Fibroblast of villous mesenchyme (primary cell): ENCODE results near the gene RPL21. TPM values are rescaled to one million over a fixed set of nuclear protein-coding genes. Genes with fewer than 3 reads are reported as not detected.
A peak's percentile ranks its signal among the peaks of the same experiment; 100 is the strongest.
"Not testable (repeated sequence)": the region's sequence is repeated elsewhere in the genome, so short reads cannot be mapped to it uniquely, and the experiment has no call there.

Source experiments
- DNase-seq: peaks from one replicate; pipeline ENCODE4 v3.0.0-alpha.2; 2010; ENCODE audit warnings: low read depth
- H3K4me3 ChIP-seq: 2 replicates; pipeline ENCODE4 v1.5.1; 2011; ENCODE audit warnings: low read depth, mild to moderate bottlenecking, low read length
- CTCF ChIP-seq: IDR thresholded peaks from 2 replicates; pipeline ENCODE4 v1.5.1; 2012; ENCODE audit warnings: low read depth, mild to moderate bottlenecking, low read length; ENCODE audit not compliant: insufficient read depth
- total RNA-seq: library from RNA; depleted of rRNA; stranded (reverse); fragments of >200 nt; gene quantifications from 2 replicates; pipeline ENCODE4 v1.2.3, GENCODE V29; 2012

Gene RPL21
- total RNA-seq, 1 donor = 661 TPM

- TF ChIP-seq CTCF = no peak
- no peak overlapping the region for H3K4me3 ChIP-seq
- no peak for DNase-seq
These were observed 43.7 kb downstream of the RPL21 start for GRCh38 chr13:27295096-27295495.

GRCh38 chr13:27295660-27296059 is 44.3 kb downstream of the RPL21 start:
- TF ChIP-seq CTCF = no peak
- no peak overlapping the region for H3K4me3 ChIP-seq

GRCh38 chr13:27296496-27296895 is 45.1 kb downstream of the RPL21 start:
- no peak for TF ChIP-seq CTCF

More at GRCh38 chr13:27295660-27296059, 44.3 kb downstream of the RPL21 start:
- DNase-seq = no peak

GRCh38 chr13:27298849-27299248 is 47.5 kb downstream of the RPL21 start:
- TF ChIP-seq CTCF = no peak
- H3K4me3 ChIP-seq = no peak overlapping the region
- no peak for DNase-seq

More at GRCh38 chr13:27296496-27296895, 45.1 kb downstream of the RPL21 start:
- H3K4me3 ChIP-seq = no peak overlapping the region
- no peak for DNase-seq

- not testable (repeated sequence) for H3K4me3 ChIP-seq
- DNase-seq = peak; percentile 62
These were observed 49.0 kb downstream of the RPL21 start for GRCh38 chr13:27300406-27300805.

GRCh38 chr13:27300941-27301586 is 49.7 kb downstream of the RPL21 start:
- DNase-seq = no peak
- H3K4me3 ChIP-seq = no peak overlapping the region
- TF ChIP-seq CTCF = no peak

- H3K4me3 ChIP-seq = no peak overlapping the region
- DNase-seq = no peak
- no peak for TF ChIP-seq CTCF
These were observed 51.4 kb downstream of the RPL21 start for GRCh38 chr13:27302643-27303262.
